Tibial nerve (tissue), 4 donors: Measurements from ENCODE around the gene MAGI2.

Experiments used
- EP300 ChIP-seq, 2 donors: sonication (generic); formaldehyde crosslinking; IDR thresholded peaks; one replicate each; pipeline ENCODE4 v1.6.1; 2017; ENCODE audit warnings: antibody characterized with exemption in 2 of 2, mild to moderate bottlenecking in 1 of 2
- POLR2A ChIP-seq, 2 donors: fragments of 450-650 bp; IDR thresholded peaks; one replicate each; pipeline ENCODE4 v1.6.1; 2017; ENCODE audit warnings: antibody characterized with exemption in 2 of 2, mild to moderate bottlenecking in 2 of 2, moderate library complexity in 2 of 2
- TF ChIP-seq, protein P1 (sequence below), 5 experiments: fragments of 200-600 bp in 3 of 5; fragments of 450-650 bp in 2 of 5; sonication (generic) in 3 of 5; IDR thresholded peaks; one replicate each; pipeline ENCODE4 v1.5.1; 2016 to 2019; ENCODE audit warnings: antibody characterized with exemption in 5 of 5, mild to moderate bottlenecking in 3 of 5, moderate library complexity in 2 of 5

DNA sequence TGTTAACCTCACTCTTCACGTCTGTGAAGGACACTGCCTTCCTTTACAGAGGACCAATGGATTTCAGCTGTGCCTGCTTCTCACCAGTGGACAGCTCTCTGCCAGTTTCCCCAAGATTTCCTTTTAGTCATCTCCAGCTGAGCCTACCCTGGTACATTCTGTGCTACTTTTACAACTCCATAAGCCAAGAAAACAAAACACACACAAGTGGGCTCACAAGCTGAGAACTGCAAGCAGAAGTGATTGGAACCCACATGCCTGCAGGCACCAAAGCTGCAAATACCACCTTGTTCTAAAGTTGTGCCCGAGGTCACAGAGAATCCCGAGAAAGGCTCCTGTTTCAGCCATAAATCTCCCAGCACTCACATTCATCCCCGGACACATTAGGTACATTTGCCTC is 1018.1 kb downstream of the MAGI2 start:
- TF ChIP-seq, protein P1, sequence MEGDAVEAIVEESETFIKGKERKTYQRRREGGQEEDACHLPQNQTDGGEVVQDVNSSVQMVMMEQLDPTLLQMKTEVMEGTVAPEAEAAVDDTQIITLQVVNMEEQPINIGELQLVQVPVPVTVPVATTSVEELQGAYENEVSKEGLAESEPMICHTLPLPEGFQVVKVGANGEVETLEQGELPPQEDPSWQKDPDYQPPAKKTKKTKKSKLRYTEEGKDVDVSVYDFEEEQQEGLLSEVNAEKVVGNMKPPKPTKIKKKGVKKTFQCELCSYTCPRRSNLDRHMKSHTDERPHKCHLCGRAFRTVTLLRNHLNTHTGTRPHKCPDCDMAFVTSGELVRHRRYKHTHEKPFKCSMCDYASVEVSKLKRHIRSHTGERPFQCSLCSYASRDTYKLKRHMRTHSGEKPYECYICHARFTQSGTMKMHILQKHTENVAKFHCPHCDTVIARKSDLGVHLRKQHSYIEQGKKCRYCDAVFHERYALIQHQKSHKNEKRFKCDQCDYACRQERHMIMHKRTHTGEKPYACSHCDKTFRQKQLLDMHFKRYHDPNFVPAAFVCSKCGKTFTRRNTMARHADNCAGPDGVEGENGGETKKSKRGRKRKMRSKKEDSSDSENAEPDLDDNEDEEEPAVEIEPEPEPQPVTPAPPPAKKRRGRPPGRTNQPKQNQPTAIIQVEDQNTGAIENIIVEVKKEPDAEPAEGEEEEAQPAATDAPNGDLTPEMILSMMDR (IDR thresholded peaks at IDR 0.05): no peak
- TF ChIP-seq POLR2A (IDR thresholded peaks at IDR 0.05): no peak
- TF ChIP-seq EP300 (IDR thresholded peaks at IDR 0.05): no peak
